ENCODE measurements around the gene GP1BB.
"Not testable (repeated sequence)": the region's sequence is repeated elsewhere in the genome, so short reads cannot be mapped to it uniquely, and the experiment has no call there.

The GP1BB gene

DNA sequence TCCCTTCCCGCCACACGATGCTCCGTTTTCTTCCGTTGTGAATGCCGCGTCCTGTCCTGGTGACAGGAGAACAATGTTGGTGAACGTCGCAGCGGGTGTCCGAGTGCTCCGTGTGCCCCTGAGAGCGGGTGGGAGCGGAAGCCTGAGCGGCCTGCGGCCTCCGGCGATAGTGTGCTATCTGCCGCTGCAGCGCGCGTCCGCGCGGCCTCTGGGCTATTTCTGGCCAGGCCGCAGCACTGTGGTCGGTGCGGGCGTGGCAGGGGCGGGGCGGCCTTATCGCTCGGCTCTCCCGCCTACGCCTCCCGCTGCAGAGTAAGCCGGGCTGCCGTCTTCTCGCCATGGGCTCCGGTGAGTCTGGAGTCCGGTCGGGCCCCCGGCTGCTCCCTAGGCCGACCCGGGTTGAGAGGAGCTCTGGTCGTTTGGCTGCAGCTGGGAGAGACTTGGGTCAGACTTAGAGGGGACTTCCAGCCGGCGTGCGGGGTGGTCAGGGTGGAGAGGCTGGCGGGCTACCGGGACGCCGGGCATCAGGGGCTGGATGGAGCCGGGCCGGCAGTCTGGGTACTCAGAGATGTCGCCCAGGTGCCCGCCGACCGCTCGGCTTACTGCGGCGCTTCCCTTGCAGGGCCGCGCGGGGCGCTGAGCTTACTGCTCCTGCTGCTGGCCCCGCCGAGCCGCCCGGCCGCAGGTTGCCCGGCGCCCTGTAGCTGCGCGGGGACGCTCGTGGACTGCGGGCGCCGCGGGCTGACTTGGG lies at the start of gene GP1BB:
Gene GP1BB (plus strand): TSS at position 308 of the 751 bp plus-strand sequence. CDS start 31 bp downstream, at position 339.
- no peak for DNase-seq

GRCh38 chr22:19673660-19674059 lies 49.7 kb upstream of the GP1BB start:
- no peak for DNase-seq

GRCh38 chr22:19674129-19674928 lies 49.0 kb upstream of the GP1BB start:
- no peak for DNase-seq

DNA sequence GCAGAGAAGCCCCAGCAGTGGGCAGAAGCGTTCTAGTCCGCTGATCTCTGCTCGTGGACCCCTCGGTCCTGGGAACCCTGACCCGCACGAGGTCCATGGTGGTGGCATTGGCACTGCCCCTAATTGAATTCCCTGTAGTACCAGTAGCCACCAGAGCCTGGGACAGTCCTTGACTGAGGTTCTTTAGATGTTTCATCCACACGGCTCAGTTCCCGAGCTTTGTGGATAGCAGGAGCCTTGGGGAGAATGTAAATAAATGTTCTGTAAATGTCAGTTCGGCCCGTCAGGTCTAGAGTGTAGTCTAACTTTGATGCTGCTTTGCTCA lies 48.4 kb upstream of the GP1BB start:
- DNase-seq, result no peak

- DNase-seq, result no peak
Measured at GRCh38 chr22:19675428-19675827, 47.9 kb upstream of the GP1BB start.

DNA sequence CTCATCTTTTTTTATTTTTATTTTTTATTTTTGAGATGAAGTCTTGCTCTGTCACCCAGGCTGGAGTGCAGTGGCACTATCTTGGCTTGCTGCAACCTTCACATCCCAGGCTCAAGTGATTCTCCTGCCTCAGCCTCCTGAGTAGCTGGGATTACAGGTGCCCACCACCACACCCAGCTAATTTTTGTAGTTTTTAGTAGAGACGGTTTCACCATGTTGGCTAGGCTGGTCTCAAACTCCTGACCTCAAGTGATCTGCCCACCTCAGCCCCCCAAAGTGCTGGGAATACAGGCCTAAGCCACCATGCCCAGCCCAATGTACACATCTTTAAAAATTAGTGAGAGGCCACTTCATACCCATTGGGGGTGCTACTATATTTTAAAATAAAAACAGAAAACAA lies 46.9 kb upstream of the GP1BB start:
- not testable (repeated sequence) for DNase-seq

- no peak for DNase-seq
Measured at GRCh38 chr22:19678949-19679521, 44.3 kb upstream of the GP1BB start.

GRCh38 chr22:19679522-19680101 lies 43.7 kb upstream of the GP1BB start:
- peak in 6 of 58 donors; percentile 4 to 15 (median 10) for DNase-seq

- no peak for DNase-seq
Measured at GRCh38 chr22:19680287-19680881, 43.0 kb upstream of the GP1BB start.

GRCh38 chr22:19680911-19681862 lies 42.2 kb upstream of the GP1BB start:
- DNase-seq, result no peak

DNA sequence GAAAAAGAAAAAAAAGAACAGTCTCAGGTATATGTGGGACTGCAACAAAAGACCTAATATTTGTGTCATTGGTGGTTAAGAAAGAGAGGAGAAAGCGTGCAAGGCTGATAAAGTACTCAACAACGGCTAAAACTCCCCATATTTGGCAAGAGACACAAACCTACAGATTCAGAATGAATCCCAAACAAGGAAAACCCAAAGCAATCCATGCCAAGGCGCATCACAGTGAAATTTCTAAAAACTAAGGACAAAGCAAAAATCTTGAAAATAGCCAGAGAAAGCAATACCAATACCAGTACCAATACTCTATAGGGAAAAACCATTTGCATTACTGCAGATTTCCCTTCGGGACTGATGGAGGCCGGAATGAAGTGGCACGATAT lies 41.5 kb upstream of the GP1BB start:
- DNase-seq, result no peak

- DNase-seq, result no peak
Measured at GRCh38 chr22:19686946-19687345, 36.4 kb upstream of the GP1BB start.

GRCh38 chr22:19687561-19688300 lies 35.6 kb upstream of the GP1BB start:
- no peak for DNase-seq

GRCh38 chr22:19688301-19689290 lies 34.7 kb upstream of the GP1BB start:
- DNase-seq, result no peak

DNA sequence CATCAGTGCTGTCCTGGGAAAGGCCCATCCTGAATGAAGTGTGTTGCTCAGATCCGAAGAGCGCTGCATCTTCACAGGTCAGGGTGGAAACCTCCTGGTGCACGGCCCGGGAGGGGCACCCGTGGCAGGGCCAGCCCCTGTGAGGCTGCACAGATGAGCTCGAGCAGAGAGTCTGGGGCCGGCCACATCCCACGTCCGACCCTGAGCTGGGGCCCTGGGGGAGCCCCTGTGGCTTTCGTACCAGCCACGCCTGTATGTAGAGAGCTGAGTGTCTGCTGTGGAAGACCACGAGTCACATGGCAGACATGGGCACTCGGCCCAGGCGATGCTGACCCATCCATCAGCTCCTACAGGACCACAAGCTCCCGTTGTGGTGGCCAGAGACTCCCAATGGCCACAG lies 33.9 kb upstream of the GP1BB start:
- DNase-seq, result no peak

- DNase-seq, result no peak
Measured at GRCh38 chr22:19691007-19691720, 32.2 kb upstream of the GP1BB start.

DNA sequence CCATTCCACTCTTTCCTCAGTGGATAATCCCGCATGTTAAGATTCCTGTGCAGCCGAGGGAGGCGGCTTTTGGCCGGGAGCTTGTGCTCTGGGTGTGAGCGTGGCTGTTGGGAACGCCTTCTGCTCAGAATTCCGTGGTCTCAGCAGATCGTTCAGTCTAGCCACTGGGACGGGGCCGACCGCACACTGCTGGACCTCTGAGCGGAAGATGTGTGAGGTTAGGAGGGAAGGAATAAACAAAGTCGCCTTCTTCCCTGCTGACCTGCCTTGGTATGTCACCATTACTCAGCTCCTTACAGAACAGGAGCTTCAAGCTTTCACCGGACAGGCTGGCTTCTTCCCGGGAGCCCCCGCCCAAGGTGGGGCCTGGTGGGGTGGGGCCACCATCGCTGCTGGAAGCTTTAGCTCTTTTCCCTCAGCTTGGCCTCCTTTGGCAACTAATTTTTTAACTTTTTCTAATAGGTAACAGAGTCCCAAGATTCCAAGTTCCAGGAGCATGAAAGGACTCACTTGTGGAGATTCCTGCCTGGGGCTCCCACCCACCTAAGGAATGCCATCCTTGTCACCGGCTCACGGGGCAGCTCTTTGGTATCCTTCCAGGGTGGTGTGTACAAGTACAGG lies 31.5 kb upstream of the GP1BB start:
- DNase-seq, result peak in 1 of 58 donors; percentile 29

Measured in anterior cingulate cortex (tissue), 58 donors.